Epithelial cell of proximal tubule (primary cell): ENCODE data around the gene TRMT61B. TPM values are rescaled to one million over a fixed set of nuclear protein-coding genes. Genes with fewer than 3 reads are reported as not detected.

Experiments
- DNase-seq: peaks from one replicate; pipeline ENCODE4 v3.0.0-alpha.2; 2011; ENCODE audit warnings: low read depth
- H3K4me3 ChIP-seq: 2 replicates; pipeline ENCODE4 v1.5.1; 2011; ENCODE audit warnings: low read depth, mild to moderate bottlenecking, low read length
- total RNA-seq: library from RNA; depleted of rRNA; stranded (reverse); fragments of >200 nt; gene quantifications from 2 replicates; pipeline ENCODE4 v1.2.3, GENCODE V29; 2015
- TF ChIP-seq, protein P1 (sequence below): conservative IDR thresholded peaks from 2 replicates; pipeline ENCODE4 v1.5.1; 2012; ENCODE audit warnings: low read depth, mild to moderate bottlenecking, low read length

TRMT61B gene
- total RNA-seq, 1 donor from 2014 or later, result 10.5 TPM

GRCh38 chr2:28810384-28811285 lies 59.5 kb downstream of the TRMT61B start, which contains the start of gene SPDYA:
SPDYA (plus strand) TSS chr2:28810834; CDS start chr2:28816015, 5,181 bp downstream.
- TF ChIP-seq, protein P1, sequence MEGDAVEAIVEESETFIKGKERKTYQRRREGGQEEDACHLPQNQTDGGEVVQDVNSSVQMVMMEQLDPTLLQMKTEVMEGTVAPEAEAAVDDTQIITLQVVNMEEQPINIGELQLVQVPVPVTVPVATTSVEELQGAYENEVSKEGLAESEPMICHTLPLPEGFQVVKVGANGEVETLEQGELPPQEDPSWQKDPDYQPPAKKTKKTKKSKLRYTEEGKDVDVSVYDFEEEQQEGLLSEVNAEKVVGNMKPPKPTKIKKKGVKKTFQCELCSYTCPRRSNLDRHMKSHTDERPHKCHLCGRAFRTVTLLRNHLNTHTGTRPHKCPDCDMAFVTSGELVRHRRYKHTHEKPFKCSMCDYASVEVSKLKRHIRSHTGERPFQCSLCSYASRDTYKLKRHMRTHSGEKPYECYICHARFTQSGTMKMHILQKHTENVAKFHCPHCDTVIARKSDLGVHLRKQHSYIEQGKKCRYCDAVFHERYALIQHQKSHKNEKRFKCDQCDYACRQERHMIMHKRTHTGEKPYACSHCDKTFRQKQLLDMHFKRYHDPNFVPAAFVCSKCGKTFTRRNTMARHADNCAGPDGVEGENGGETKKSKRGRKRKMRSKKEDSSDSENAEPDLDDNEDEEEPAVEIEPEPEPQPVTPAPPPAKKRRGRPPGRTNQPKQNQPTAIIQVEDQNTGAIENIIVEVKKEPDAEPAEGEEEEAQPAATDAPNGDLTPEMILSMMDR, result no peak

GRCh38 chr2:28809927-28810326 lies 60.2 kb downstream of the TRMT61B start:
- TF ChIP-seq, protein P1, result no peak
- DNase-seq, result no peak
- H3K4me3 ChIP-seq, result peak overlapping the region; percentile 51

More at GRCh38 chr2:28810384-28811285, 59.5 kb downstream of the TRMT61B start, which contains the start of gene SPDYA:
- peak; percentile 3 for DNase-seq
- H3K4me3 ChIP-seq, result peak within 1 kb of the TSS; percentile 51

DNA sequence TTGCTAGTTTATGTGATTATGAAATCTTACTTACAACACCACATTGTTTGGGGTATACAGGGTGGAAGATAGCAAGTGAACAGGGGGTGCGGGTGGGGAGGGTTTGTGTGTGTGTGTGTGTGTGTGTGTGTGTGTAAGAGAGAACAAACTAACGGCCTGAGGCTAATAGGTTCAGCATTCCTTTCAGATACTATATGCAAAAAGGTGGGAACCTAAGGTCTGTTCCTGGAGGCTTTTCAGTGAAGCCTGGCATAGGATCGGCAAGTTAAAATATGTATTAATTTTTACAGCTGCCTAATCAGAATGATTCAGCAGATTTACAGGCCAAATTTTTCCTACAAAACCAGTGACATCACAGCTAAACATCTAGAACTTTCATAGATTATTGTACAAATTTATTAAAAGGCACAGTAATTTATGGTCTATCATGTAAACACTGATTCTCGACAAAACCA lies 67.1 kb downstream of the TRMT61B start:
- no peak for DNase-seq
- TF ChIP-seq, protein P1, result no peak
- no peak overlapping the region for H3K4me3 ChIP-seq

DNA sequence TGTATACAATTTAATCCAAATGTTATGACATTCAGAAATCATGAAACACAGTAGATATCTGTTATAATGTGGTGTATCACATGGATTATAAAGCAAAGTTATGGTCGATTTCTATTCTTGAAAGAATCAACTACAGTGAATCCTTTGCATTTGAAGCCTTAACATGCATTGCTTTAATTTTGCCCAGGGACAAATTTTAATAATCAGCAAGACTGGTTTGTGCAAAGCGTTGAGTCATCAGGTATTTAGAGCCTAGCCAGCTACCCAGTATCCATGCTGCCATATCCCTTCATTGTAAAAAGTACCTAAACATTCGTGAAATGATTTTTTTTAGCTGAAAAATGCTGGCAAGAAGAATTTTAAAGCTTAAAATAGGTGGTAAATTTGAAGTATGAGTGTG lies 68.4 kb downstream of the TRMT61B start:
- no peak for DNase-seq
- TF ChIP-seq, protein P1, result no peak
- no peak overlapping the region for H3K4me3 ChIP-seq

Other genes with a start within 250 kb of the TRMT61B start
- gene PPP1CB, start 118.5 kb downstream of the TRMT61B start, total RNA-seq, result 157 and 173 TPM in 2 replicates
- gene SPDYA, start 59.5 kb downstream of the TRMT61B start, total RNA-seq, result not detected in 2 replicates
- 52.2 and 80.2 TPM in 2 replicates for gene WDR43, start 24.4 kb upstream of the TRMT61B start, total RNA-seq
- gene TOGARAM2, start 111.0 kb upstream of the TRMT61B start, total RNA-seq, result 0.07 TPM in 1 of 2 replicates, not detected in the other
- gene PCARE, start 204.2 kb upstream of the TRMT61B start, total RNA-seq, result not detected in 2 replicates
- 21.3 and 22.8 TPM in 2 replicates for gene CLIP4, start 245.1 kb upstream of the TRMT61B start, total RNA-seq